GM18520 (cell line): ENCODE data around the gene GRM6.

Experiments used
- ATAC-seq: cut with Tn5 transposase; IDR thresholded peaks from one replicate; pipeline ENCODE4 v1.9.1; 2021; ENCODE audit not compliant: unreplicated experiment

The GRM6 gene

GRCh38 chr5:178984145-178985072 lies 10.7 kb downstream of the GRM6 start:
- ATAC-seq, result no peak

GRCh38 chr5:178983728-178984127 lies 11.4 kb downstream of the GRM6 start:
- no peak for ATAC-seq

GRCh38 chr5:178982941-178983340 lies 12.2 kb downstream of the GRM6 start:
- ATAC-seq, result no peak

GRCh38 chr5:178981381-178981780 lies 13.7 kb downstream of the GRM6 start:
- ATAC-seq, result no peak

- no peak for ATAC-seq
These were observed 29.6 kb downstream of the GRM6 start for GRCh38 chr5:178965465-178966055.

- no peak for ATAC-seq
These were observed 53.8 kb downstream of the GRM6 start for GRCh38 chr5:178941361-178941760.

- ATAC-seq, result no peak
These were observed 54.4 kb downstream of the GRM6 start, which contains the start of gene ZNF454 for GRCh38 chr5:178940569-178941360. Gene ZNF454 (plus strand): TSS chr5:178941198. CDS start chr5:178942792, 1,594 bp downstream.

GRCh38 chr5:178931846-178932760 lies 63.0 kb downstream of the GRM6 start:
- ATAC-seq, result no peak
